Kidney (tissue), 14 donors: ENCODE results near the gene HLA-DQB1. TPM values are rescaled to one million over a fixed set of nuclear protein-coding genes. Genes with fewer than 3 reads are reported as not detected.

Experiments
- DNase-seq, 5 donors: peaks; one replicate each; pipeline ENCODE4 v3.0.0-alpha.2; 2013 to 2020
- FAIRE-seq: peaks from 2 replicates; lab custom pipeline; 2012; peaks lifted over from hg19 to GRCh38; lab: Jason Lieb, UNC
- H3K27ac ChIP-seq, 2 donors: one replicate each; pipeline ENCODE4 v1.7.0; 2013; ENCODE audit warnings: low read depth in 2 of 2, low read length in 2 of 2, inconsistent platforms in 1 of 2
- H3K27me3 ChIP-seq: one replicate; pipeline ENCODE4 v1.7.1; 2013; ENCODE audit warnings: low read length, inconsistent platforms; ENCODE audit not compliant: control insufficient read depth, insufficient read depth
- H3K36me3 ChIP-seq, 3 donors: one replicate each; pipeline versions ENCODE4 v1.7.0 to v1.7.1; 2013; ENCODE audit warnings: low read length in 3 of 3, control low read depth in 1 of 3, inconsistent platforms in 1 of 3; ENCODE audit not compliant: insufficient read depth in 3 of 3, control insufficient read depth in 2 of 3
- H3K4me1 ChIP-seq, 3 donors: one replicate each; pipeline versions ENCODE4 v1.7.0 to v1.7.1; 2013; ENCODE audit warnings: low read length in 3 of 3, inconsistent platforms in 1 of 3, low read depth in 1 of 3; ENCODE audit not compliant: control insufficient read depth in 2 of 3, insufficient read depth in 2 of 3
- H3K4me3 ChIP-seq, 3 donors: one replicate each; pipeline versions ENCODE4 v1.7.0 to v1.8.1; 2013; ENCODE audit warnings: low read length in 3 of 3, control low read depth in 1 of 3, inconsistent platforms in 1 of 3
- H3K9ac ChIP-seq, 3 donors: one replicate each; pipeline versions ENCODE4 v1.7.0 to v1.7.1; 2013; ENCODE audit warnings: low read length in 3 of 3, control low read depth in 1 of 3, inconsistent platforms in 1 of 3
- H3K9me3 ChIP-seq, 3 donors: one replicate each; pipeline versions ENCODE4 v1.7.0 to v1.7.1; 2013; ENCODE audit warnings: low read length in 3 of 3, control low read depth in 1 of 3, inconsistent platforms in 1 of 3; ENCODE audit not compliant: control insufficient read depth in 2 of 3, insufficient read depth in 1 of 3
- CTCF ChIP-seq: IDR thresholded peaks from 3 replicates; pipeline ENCODE4 v1.5.1; 2012; ENCODE audit warnings: mild to moderate bottlenecking, moderate library complexity, borderline replicate concordance; ENCODE audit not compliant: insufficient read depth; ENCODE audit errors: extremely low read depth
- intact Hi-C: fragments of 100-400 bp; cut with DNase I; formaldehyde crosslinking; loops from one replicate; pipeline ENCODE4 v1.11.1; 2022
- polyA plus RNA-seq: library from polyadenylated mRNA; stranded (reverse); fragments of 350-450 nt; fragmentation: Illumina TruSeq; extraction: RNeasy Lipid Tissue Mini Kit (QIAGEN cat#74804); gene quantifications from one replicate; pipeline ENCODE4 v1.2.3, GENCODE V29; 2014; ENCODE audit warnings: low read depth, low replicate concordance; ENCODE audit not compliant: insufficient read depth
- total RNA-seq: library from RNA; stranded (reverse); fragmentation: NEBNext Ultra II Directional; extraction: Animal tissue kit (Norgen Biotek cat#: 25700); gene quantifications from one replicate; pipeline ENCODE4 v1.2.1, GENCODE V29; 2021
- donor health status: control.
- donor health status: control.
- donor health status: control.
- donor health status: control.
- donor health status: control.
- donor health status: DM: yes; HTN: yes; CAD: no.
- donor health status: Normal renal cell carcinoma (clear cell type).

The HLA-DQB1 gene
- total and polyA plus RNA-seq, 2 donors from 2014 or later, result 13.8 to 48.0 TPM

GRCh38 chr6:32610682-32611296 is 55.7 kb downstream of the HLA-DQB1 start:
- no peaks in the 10 kb centered on the region for H3K36me3 ChIP-seq
- no peak overlapping the region for H3K4me3 ChIP-seq
- H3K27me3 ChIP-seq, result no peaks in the 10 kb centered on the region
- no peak overlapping the region for H3K27ac ChIP-seq
- DNase-seq (no peak), FAIRE-seq (no peak)
- H3K9me3 ChIP-seq, result no peaks in the 10 kb centered on the region
- no peak for TF ChIP-seq CTCF
- H3K9ac ChIP-seq, result no peak overlapping the region
- no peaks in the 10 kb centered on the region for H3K4me1 ChIP-seq
- intact Hi-C loops, result no loop called here

- Histone ChIP-seq H3K9ac (peak overlapping the region in 1 of 3 donors; percentile 28), H3K4me1 (no peaks in the 10 kb centered on the region), H3K36me3 (no peaks in the 10 kb centered on the region), H3K9me3 (no peaks in the 10 kb centered on the region), H3K27me3 (no peaks in the 10 kb centered on the region), H3K27ac (peak overlapping the region; percentile 79 to 89), H3K4me3 (peak overlapping the region; percentile 5 to 56 (median 30))
- DNase-seq (peak in 4 of 5 donors; percentile 76 to 97 (median 92)), FAIRE-seq (peak; percentile 99)
- no peak for TF ChIP-seq CTCF
- intact Hi-C loops, result no loop called here
These were observed 56.5 kb downstream of the HLA-DQB1 start for GRCh38 chr6:32609731-32610640.

Other genes with a start within 250 kb of the HLA-DQB1 start
- gene HLA-DRA, start 226.8 kb downstream of the HLA-DQB1 start, total RNA-seq, result 607 TPM
- 489 TPM for gene HLA-DRA, start 226.8 kb downstream of the HLA-DQB1 start, polyA plus RNA-seq
- gene HLA-DRB5, start 136.4 kb downstream of the HLA-DQB1 start, total RNA-seq, result 2.8 TPM
- gene HLA-DRB5, start 136.4 kb downstream of the HLA-DQB1 start, polyA plus RNA-seq, result 59.9 TPM
- 267 TPM for gene HLA-DRB1, start 76.8 kb downstream of the HLA-DQB1 start, total RNA-seq
- 280 TPM for gene HLA-DRB1, start 76.8 kb downstream of the HLA-DQB1 start, polyA plus RNA-seq
- gene HLA-DQA1, start 29.3 kb downstream of the HLA-DQB1 start, total RNA-seq, result 63.5 TPM
- gene HLA-DQA1, start 29.3 kb downstream of the HLA-DQB1 start, polyA plus RNA-seq, result 29.6 TPM
- gene HLA-DQA2, start 74.7 kb upstream of the HLA-DQB1 start, total RNA-seq, result 6.4 TPM
- 10.0 TPM for gene HLA-DQA2, start 74.7 kb upstream of the HLA-DQB1 start, polyA plus RNA-seq
- 15.1 TPM for gene HLA-DQB2, start 96.9 kb upstream of the HLA-DQB1 start, total RNA-seq
- 1.7 TPM for gene HLA-DQB2, start 96.9 kb upstream of the HLA-DQB1 start, polyA plus RNA-seq
- 6.1 TPM for gene HLA-DOB, start 150.3 kb upstream of the HLA-DQB1 start, total RNA-seq
- 1.9 TPM for gene HLA-DOB, start 150.3 kb upstream of the HLA-DQB1 start, polyA plus RNA-seq
- gene TAP2, start 172.1 kb upstream of the HLA-DQB1 start, total RNA-seq, result 37.6 TPM
- gene TAP2, start 172.1 kb upstream of the HLA-DQB1 start, polyA plus RNA-seq, result 25.4 TPM
- gene PSMB8, start 177.4 kb upstream of the HLA-DQB1 start, total RNA-seq, result 79.6 TPM
- 90.6 TPM for gene PSMB8, start 177.4 kb upstream of the HLA-DQB1 start, polyA plus RNA-seq
- gene TAP1, start 187.0 kb upstream of the HLA-DQB1 start, total RNA-seq, result 45.4 TPM
- gene TAP1, start 187.0 kb upstream of the HLA-DQB1 start, polyA plus RNA-seq, result 32.1 TPM
- gene PSMB9, start 187.5 kb upstream of the HLA-DQB1 start, total RNA-seq, result 56.6 TPM
- gene PSMB9, start 187.5 kb upstream of the HLA-DQB1 start, polyA plus RNA-seq, result 52.8 TPM